NCI-H524 (cell line): Measurements from ENCODE around the gene DPT.

Source experiments
- DNase-seq, 2 experiments: peaks; one replicate each; lab custom pipeline; 2025; lab: John Stamatoyannopoulos, UW

DPT gene

DNA sequence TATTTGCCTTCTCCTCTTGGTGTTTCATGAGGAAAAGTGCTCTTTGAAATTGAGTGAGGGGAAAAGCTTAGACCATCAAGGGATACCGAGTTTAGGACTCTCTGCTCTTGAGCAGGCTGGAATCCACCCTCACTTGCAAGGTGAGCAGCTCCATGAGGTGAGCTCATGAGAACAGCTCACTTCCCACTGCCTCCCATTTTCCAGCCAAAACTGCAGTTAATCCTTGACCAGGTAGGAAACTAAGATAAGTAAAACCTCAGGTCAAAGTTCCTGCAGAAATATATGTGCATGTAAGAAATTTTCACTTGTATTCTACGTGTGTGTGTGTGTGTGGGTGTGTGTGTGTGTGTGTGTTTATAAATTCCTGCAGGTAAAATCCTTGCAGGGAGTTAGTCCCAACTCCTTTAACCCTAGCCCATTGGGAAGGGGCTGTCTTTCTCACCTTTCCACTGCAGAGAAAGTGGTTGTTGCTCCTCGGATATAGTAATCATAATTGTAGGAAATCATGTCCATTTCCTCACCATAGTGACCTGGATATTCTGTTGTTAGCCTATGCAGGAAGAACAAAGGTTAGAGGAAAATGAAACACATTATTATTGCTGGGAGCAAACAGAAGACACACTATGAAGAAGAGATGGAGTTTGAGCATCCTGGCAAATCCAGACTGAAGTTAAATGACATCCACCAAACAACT is 28.3 kb downstream of the DPT start:
- no peak for DNase-seq

DNA sequence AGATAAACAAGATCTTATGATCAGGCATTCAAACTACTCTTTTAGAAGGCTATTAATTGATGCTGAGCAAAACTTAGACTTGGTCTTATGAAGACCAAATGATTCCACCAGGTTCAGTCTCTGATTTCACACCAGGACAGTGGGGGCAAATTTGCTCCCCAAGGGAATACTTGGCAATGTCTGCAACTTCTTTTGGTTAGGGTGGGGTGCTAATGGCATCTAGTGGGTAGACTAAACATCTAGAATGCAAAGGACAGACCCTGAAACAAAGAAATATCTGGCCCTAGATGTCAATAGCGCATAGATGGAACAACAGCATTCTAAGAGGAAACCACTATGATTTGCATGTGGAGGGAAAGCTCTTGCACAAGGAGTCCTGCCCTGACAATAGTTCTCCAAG is 30.6 kb downstream of the DPT start:
- DNase-seq, result no peak

DNA sequence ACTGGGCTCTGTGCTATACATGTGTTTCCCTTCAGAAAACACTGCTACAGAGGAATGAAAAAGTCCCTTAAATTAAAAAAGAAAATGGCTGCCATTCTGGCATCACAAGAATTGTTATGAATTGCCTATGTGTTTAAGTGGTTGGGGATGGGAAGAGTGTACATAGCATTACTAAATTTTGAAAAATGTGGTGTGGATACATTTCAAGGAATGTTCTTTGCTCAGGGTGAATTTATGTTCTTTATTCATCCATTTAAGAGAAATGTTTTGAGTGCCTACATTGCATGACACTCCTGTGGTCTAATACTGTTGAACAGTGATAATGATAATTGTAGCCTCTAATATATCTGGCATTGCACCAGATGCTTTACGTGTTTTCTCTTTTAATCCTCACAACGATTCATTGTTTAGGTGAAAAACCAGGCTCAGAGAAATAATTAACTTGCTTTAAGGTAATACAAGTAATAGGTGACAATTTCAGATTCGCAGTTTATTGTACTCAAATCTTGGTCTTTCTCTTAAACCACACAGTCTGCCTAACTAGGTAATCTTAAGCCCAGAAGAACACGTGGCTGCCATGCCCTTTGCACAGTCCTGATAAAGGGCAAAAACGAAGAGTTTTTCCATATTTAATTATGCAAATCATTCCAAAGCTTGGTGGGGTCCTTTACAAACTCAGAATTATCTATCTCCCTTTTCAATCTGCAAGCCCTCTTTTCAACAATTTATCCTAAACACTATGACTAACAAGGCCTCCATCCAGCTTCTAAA is 31.5 kb downstream of the DPT start:
- no peak for DNase-seq

DNA sequence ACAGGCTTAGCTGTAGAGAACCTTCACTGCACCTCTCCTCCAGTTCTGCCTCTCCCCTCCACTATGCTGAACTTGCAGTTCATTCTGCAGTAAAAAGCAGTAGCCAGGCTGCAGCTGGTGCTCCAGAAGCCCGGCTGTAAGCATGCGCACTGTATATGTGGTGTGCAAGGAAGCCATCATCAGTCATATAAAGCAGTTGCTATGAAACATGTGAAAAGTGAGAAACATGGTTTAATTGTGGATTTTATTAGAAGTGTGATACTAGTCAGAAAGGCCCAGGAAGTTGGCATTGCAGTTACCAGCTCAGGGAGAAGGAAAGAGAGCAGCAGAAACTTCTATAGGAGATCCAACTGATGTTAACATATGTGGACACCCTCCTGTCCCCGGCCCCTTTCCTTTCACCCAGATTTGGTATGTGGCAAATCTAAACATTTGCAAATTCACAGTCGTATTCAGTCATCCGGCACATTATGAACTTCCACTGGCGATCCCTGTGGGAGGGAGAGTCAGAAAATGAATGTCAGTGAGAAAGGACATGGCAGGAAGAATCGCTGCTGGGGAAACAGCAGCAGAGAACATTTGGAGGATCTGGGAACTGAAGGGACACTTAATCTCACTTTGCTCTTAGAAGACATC is 32.8 kb downstream of the DPT start:
- no peak for DNase-seq

DNA sequence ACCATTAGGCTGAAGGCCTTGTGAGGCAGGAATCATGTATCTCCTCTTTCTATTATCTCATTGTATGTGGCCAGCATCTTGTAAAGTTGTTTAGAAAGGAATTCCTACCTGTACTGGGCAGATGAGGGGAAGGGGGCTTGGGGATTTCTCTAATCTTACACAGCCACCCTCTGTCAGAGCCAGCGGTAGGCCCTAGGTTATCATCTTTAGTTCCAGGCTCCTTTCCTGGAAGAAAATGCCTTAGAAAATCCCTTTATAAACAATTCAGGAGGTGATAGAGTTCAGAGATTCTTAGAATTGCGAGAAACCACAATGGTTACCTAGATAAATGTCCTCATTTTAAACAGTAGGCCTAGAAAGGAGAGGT is 35.2 kb downstream of the DPT start:
- DNase-seq, result no peak

DNA sequence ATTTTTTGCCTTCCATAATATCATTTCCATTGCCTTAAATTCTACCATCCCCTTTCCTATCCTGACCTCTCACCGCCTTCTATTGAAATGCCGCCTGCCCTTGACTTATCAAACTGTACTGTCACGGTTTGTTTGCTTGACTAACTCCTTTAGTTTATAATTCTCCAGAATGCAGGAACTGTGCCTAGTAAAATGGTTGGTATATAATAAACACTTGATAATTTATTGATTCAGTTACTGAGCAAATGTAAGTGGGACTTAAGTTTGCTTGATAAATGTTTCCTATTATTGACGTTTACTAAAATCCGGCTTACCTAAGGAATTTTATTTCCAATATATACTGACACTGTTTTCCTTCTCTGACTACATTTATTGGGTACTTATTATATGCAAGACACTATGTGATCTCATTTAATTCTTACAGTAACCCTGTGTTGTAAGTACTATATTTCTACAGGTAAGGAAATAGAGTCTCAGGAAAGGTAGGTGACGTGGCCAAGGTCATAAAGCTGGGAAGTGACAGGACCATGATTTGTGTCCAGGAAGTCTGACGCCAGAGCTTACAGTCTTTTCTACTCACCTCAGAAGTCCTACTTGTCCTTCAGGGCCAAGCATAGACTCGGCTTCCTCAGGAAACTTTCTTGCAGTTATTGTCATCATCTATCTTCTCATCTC is 35.7 kb downstream of the DPT start:
- no peak for DNase-seq

DNA sequence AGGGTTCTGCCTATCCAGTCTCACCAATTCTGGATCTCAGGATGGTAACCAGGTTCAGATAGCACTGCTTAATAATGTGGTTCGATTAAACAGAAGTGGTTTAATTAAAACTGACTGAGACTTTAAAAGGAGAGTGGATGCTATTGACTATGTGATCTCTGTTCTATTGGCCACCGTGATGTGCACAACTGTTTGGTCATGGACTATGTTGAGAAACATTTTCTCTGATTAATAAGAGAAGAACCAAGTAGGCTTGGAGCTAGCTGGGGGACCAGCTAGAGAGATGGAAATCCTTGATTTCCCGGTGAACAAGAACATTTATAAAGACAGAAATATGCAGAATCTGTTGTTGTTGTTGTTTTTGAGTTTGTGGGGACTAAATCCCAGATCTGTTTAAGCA is 36.5 kb downstream of the DPT start:
- DNase-seq, result no peak

DNA sequence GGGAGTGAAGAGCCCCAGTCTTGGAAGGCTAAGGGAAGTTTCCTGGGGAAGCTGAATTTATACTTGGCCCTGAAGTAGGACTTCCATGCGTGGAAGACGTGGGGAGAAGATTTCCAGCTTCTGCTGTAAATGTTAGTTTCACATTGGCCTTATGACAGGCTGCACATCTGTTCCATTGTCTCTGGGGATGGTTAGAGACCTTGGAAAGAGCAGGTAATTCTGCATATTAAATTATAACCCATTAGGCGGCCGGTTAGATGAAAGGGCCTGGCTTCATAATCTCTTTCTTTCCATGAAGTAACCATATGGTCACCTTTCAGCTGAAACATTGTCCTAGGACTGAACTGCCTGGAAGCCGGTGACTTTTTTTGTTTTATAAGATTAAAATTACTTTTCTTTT is 37.5 kb downstream of the DPT start:
- peak; percentile 82 to 96 for DNase-seq

DNA sequence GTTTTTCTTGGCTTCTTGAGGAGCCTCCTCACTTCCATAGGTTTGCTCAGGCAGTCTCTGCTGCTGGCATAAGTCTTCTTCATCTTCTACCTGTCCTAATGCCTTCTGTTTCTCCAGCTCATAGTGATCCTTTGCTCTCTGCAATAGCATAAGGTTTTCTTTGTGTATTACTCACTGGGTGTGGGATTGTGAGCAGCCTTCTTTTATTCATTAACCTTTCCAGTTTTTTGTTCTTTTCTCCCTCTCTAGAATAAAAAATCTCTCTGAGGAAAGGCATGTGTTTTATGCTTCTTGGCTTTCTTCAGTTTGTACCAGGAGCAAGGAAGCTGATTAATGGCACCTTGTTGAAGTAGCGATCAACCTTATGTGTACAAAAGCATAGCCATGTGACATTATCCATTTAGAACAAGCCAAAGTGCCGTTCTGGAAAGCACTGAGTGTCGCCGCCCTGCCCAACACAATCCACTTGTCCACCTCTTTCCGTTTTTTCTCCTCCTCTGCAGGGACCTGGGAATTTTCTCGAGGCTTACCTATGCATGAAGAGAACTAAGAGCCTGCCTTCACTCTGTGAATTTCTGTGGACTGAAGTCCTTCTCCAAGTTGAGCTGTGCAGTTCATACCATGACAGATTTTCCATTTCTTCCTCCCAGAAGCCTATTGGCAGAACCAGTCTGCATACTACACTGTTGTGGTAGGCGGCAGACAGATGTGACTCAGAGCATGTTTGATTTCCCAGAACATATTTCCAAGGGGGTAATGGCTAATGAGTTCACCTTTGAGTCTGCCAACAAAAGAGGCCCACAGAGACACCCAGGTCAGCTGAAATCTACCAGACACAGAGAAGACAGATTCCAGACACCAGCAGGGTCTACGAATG is 39.0 kb downstream of the DPT start:
- DNase-seq, result no peak

DNA sequence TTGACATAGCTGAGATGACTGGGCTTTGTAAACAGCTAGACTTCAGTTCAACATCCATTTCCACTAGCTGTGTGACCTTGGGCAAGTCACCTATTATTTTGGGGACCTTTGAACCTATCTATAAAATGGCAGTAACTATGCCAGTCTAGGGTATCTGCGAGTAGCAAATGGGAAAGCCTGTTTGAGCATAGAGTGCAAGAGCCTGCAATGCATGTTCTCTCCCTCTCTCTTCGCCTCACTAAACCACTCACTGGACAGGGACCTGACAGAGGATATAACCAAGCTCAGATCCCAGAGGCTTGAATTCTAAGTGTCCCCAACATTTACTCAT is 39.7 kb downstream of the DPT start:
- DNase-seq, result no peak

DNA sequence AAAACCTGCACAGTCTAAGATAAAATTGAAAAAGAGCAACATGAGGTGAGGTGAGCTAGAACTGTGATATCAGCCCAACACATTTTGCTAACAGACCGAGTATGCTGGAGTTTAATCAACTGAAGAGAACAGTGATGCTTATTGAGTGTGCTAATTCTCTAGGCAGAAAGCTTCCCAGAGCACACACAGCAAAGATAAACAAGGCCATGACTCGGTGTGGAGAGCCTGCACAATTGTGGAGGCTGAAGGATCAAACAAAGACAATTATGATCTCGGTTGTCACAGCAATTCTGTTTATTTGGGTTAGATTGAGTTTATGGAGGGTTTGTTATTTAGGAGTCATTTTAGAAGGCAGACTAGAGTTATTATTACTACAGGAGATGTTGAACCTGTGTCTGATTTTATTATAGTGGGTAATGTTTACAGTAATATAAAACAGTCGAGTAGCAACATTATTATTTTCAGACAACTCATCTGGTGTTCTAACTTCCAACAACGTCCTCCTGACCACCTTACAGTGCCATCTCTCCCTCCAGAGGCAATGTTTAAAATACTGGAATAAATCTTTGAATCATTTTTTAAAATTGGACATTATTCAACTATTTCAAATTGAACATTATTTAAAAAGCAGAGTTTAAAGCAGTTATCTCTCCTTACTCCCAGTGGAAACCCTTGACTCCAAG is 40.2 kb downstream of the DPT start:
- DNase-seq, result no peak

DNA sequence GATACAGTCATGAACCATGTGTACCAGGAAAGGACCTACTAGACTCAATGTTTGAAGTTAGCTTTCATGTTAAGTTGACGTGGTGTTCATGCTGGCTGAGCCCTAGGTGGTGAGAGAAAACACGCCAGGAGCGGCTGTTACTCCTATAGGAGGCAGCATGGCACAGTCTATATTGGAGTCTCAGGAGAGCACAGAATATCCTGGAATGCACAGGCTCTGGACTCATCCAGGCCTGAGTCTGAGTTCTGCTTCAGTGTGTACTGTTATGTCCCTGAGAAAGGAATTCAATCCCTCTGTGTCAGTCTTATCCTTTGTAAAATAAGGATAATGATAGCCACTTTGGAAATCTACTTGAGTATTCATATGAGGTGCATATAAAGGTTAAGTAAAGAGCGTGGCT is 41.2 kb downstream of the DPT start:
- peak in 1 of 2 experiments; percentile 8 for DNase-seq

DNA sequence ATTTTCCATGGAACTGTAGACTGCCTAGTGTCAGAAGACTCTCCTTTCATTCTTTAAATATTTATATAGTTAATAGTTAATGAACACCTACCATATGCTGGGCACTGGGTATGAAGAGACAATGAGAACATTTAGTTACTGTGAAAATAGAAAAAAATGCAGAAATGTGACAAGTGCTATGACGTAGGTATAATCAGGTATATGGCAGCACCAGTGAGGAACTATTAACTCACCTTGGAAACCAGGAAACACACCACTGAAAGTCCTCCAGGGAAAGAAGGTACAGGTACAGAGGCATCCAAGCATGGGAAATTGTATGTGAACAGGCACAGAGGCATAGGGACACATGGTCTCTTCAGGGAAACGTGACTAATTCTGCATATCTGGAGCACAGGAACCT is 42.3 kb downstream of the DPT start:
- no peak for DNase-seq

DNA sequence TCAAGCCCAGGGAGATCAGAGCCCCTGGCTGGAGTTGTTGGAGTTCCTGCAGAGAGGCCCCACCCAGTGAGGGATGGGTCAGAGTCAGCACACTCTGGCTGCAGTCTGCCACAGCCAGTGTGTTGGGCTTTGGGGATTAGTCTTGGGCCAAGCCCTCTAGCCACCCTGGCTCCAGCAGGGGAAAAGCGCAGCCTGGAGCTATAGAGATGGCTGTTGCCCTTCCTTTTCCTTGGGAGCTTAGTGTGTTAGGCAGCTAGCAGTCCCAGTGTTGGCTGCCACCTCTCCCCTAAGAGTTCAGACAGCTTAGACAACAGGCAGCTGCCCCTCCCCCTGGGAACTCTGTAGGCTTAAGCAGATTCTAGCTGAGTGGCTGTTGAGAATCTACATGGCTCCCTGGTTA is 45.1 kb downstream of the DPT start:
- no peak for DNase-seq

DNA sequence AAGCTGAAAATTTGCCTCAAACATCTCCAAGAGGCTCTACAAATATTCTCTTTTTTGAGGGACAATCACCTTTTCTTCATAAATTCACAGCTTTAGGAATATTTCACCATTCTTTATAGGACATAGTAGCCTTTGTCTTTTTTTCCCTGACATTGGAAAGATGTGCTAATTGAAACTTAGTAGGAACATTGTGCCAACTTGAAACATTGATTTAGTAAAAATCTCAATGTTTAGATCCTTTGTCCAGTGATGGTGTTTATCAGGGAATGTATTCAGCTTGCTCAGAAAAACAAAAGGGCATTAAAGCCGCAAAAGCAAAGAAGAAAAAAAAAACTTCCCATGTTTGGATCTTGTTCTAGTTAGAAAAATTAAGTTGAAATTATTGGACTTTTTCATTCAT is 52.1 kb downstream of the DPT start:
- DNase-seq, result no peak

DNA sequence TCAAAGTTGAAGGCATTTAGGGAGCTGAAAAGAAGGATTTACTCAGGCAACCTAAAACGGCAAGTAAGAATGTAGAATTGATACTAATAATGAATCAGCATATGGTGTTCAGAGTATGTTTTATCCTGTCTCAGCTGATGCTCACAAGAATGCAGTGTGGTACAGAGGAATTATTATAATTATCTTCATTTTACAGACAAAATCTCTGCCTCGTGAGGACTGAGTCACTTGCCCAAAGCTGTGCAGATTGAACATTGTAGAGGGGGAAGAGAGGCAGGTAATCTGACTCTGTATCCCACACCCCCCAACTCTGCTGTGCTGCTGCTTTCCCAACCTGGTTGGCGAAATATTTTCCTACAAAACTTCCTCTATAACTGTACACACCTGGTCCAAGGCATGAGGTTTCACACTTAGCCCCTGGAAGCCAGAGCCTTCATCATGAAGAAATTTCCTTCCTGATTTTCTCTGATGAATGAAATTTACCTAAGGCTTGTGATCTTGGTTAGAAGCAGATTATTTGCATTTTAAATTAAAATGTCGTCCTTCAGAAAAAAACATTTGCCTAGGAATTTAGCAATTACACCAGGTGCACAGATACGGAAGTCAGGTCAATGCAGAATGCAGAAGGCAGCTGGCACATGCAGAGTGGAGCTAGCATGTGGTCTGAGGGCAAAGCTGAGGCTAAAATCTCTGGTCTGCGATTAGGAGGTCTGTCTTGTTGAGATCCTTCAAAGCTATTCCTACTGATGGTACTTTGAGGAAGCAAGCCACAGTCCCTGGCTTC is 52.8 kb downstream of the DPT start:
- no peak for DNase-seq

DNA sequence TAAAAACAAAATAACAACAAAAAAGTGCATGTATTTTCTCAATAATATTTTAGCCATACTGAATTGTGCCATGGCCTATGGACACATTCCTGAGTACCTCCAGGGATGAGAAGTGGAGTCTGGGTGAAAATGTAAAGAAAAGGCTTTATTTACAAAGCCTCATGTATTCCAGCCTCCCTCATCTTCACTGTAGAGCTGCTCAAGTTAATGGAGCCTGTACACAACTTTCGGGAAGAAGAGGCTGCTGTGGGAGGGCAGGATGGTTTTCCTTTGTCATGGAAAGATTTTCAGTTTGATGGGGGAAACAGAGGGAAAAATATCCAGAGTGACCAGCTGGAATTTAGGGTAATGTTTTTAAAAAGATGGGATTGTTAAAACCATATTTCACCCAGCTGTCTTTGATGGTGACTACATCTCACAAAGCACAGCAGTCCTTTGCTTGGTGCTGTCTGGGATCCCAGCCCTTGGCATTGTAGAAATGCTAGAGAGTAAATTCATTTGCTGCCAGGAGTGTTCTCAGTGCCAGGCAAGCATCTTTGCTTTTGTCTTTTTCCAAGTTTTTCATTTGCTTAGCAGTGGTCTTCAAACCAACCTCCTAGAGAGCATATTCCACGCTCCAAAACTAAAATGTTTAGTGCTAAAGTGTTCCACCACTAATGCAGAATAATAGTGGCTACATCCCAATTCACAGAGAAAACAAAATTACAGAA is 54.9 kb downstream of the DPT start:
- DNase-seq, result no peak

DNA sequence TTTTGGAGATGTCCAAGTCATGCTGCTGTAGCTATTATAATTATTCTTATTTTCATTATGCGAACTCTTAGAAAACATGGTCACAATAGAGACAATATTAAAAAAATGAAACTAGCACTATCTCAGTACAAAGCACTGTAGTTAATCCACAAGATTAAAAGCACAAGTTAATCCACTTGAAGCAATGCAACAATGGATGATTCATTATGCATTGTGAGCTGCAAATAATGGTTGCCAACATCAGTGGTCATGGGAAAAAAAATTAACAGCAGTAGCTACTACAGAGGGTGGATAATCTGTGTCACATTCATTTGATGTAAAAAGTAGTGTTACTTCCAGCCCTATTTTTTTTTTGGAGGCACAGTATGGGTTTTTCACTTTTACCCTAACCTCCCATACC is 56.7 kb downstream of the DPT start:
- no peak for DNase-seq

DNA sequence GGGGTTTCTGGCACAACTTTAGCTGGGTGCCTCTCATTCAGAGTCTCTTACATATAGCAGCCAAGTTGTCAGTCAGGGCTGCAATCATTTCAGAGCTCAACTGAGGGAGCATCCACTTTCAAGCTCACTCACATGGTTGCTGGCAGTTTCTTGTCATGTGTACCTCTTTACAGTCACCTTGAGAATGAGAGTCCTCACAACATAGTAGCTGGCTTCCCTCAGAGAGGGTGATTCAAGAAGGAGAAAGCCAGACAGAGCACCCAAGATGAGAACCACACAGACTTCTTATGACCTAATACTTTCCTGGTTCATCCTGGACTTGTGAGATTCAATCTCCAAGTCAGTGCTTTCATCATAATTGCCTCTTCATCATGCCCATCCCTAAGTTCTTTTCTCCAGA is 57.2 kb downstream of the DPT start:
- DNase-seq, result no peak

DNA sequence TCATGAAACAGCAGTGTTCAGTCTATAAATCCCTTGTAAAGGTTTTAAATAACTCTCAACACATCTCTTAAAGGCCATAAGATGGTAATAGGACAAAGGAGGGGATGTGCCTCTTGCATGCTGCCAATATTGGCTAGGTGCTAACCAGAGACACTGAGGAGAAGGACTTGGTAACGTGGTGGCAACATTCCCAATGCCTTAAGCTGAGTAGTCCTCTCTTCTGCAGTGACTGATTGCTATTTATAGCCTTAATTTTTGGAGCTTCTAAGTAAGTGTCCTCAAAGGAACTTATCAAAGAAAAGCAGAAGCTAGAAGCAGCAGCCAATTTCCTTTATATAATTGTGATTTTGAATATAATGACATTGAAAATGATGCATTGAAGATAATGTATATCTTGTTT is 63.0 kb downstream of the DPT start:
- no peak for DNase-seq
